SK-N-SH treated with all-trans-retinoic acid at 6 μM for 48 hours (cell line): ENCODE measurements around the gene CDKN2B-AS1.

Source experiments
- ATAC-seq: fragments of 200-7000 bp; cut with Tn5 transposase; 3 replicates; pipeline ENCODE4 v1.9.1; 2020; ENCODE audit warnings: mild to moderate bottlenecking, moderate library complexity
- ARNTL ChIP-seq: fragments of 450-650 bp; formaldehyde crosslinking; IDR thresholded peaks from 2 replicates; pipeline ENCODE4 v1.5.0; 2020; ENCODE audit warnings: low read depth, mild to moderate bottlenecking, moderate library complexity, borderline replicate concordance
- BACH2 ChIP-seq: fragments of 250-450 bp; sonication (Bioruptor Pico); IDR thresholded peaks from 2 replicates; pipeline ENCODE4 v1.9.0; 2021; ENCODE audit warnings: mild to moderate bottlenecking, borderline replicate concordance
- CREB5 ChIP-seq: fragments of 250-450 bp; sonication (Bioruptor Pico); IDR thresholded peaks from 2 replicates; pipeline ENCODE4 v1.5.1; 2020; ENCODE audit warnings: low read depth, mild to moderate bottlenecking, moderate library complexity
- CSDC2 ChIP-seq: fragments of 250-450 bp; sonication (Bioruptor Pico); IDR thresholded peaks from 2 replicates; pipeline ENCODE4 v1.5.0; 2020; ENCODE audit warnings: mild to moderate bottlenecking, moderate library complexity
- CSRNP3 ChIP-seq: fragments of 250-450 bp; sonication (Bioruptor Pico); IDR thresholded peaks from 2 replicates; pipeline ENCODE4 v1.5.1; 2021; ENCODE audit warnings: mild to moderate bottlenecking, moderate library complexity
- ESRRG ChIP-seq: fragments of 250-450 bp; sonication (Bioruptor Pico); IDR thresholded peaks from 2 replicates; pipeline ENCODE4 v1.6.1; 2021; ENCODE audit warnings: mild to moderate bottlenecking
- GLIS3 ChIP-seq: fragments of 250-450 bp; sonication (Bioruptor Pico); IDR thresholded peaks from 2 replicates; pipeline ENCODE4 v1.5.0; 2020; ENCODE audit warnings: mild to moderate bottlenecking, moderate library complexity
- ISL1 ChIP-seq: fragments of 250-450 bp; sonication (Bioruptor Pico); IDR thresholded peaks from 2 replicates; pipeline ENCODE4 v2.1.2; 2022; ENCODE audit warnings: mild to moderate bottlenecking, moderate library complexity
- OSR1 ChIP-seq: fragments of 250-450 bp; sonication (Bioruptor Pico); IDR thresholded peaks from 2 replicates; pipeline ENCODE4 v1.8.0; 2022; ENCODE audit warnings: moderate library complexity, mild to moderate bottlenecking, inconsistent platforms
- POU6F1 ChIP-seq: fragments of 250-450 bp; sonication (Bioruptor Pico); IDR thresholded peaks from 2 replicates; pipeline ENCODE4 v1.8.0; 2021; ENCODE audit warnings: low read depth, mild to moderate bottlenecking, moderate library complexity, borderline replicate concordance
- PPARA ChIP-seq: fragments of 250-450 bp; sonication (Bioruptor Pico); IDR thresholded peaks from 2 replicates; pipeline ENCODE4 v1.5.0; 2020; ENCODE audit warnings: mild to moderate bottlenecking, borderline replicate concordance
- RARB ChIP-seq: fragments of 250-450 bp; sonication (Bioruptor Pico); IDR thresholded peaks from 2 replicates; pipeline ENCODE4 v1.8.0; 2021; ENCODE audit warnings: mild to moderate bottlenecking, moderate library complexity
- SNAI2 ChIP-seq: fragments of 250-450 bp; sonication (Bioruptor Pico); IDR thresholded peaks from 2 replicates; pipeline ENCODE4 v1.5.0; 2020; ENCODE audit warnings: mild to moderate bottlenecking, moderate library complexity
- TCF4 ChIP-seq: fragments of 250-450 bp; sonication (Bioruptor Pico); IDR thresholded peaks from 2 replicates; pipeline ENCODE4 v1.8.0; 2021; ENCODE audit warnings: mild to moderate bottlenecking, moderate library complexity, borderline replicate concordance
- TOX ChIP-seq: fragments of 250-450 bp; sonication (Bioruptor Pico); IDR thresholded peaks from 2 replicates; pipeline ENCODE4 v1.8.0; 2021; ENCODE audit warnings: mild to moderate bottlenecking, moderate library complexity, borderline replicate concordance
- TSHZ2 ChIP-seq: fragments of 250-450 bp; sonication (Bioruptor Pico); IDR thresholded peaks from 2 replicates; pipeline ENCODE4 v1.5.0; 2020; ENCODE audit warnings: mild to moderate bottlenecking, moderate library complexity
- ZC3H10 ChIP-seq: fragments of 250-450 bp; sonication (Bioruptor Pico); IDR thresholded peaks from 2 replicates; pipeline ENCODE4 v1.5.1; 2021; ENCODE audit warnings: mild to moderate bottlenecking, moderate library complexity
- ZFP3 ChIP-seq: fragments of 250-450 bp; sonication (Bioruptor Pico); IDR thresholded peaks from 2 replicates; pipeline ENCODE4 v1.5.0; 2020; ENCODE audit warnings: mild to moderate bottlenecking, moderate library complexity
- ZFP30 ChIP-seq: fragments of 450-650 bp; formaldehyde crosslinking; IDR thresholded peaks from 2 replicates; pipeline ENCODE4 v1.5.0; 2022; ENCODE audit warnings: mild to moderate bottlenecking, moderate library complexity
- ZNF565 ChIP-seq: fragments of 450-650 bp; formaldehyde crosslinking; conservative IDR thresholded peaks from 2 replicates; pipeline ENCODE4 v1.5.0; 2020; ENCODE audit warnings: low read depth, mild to moderate bottlenecking, moderate library complexity
- ZNF70 ChIP-seq: fragments of 450-650 bp; formaldehyde crosslinking; IDR thresholded peaks from 2 replicates; pipeline ENCODE4 v1.5.0; 2020; ENCODE audit warnings: mild to moderate bottlenecking, moderate library complexity

CDKN2B-AS1 gene

GRCh38 chr9:22146604-22147003 is 152.0 kb downstream of the CDKN2B-AS1 start (continued):
- no peak for TF ChIP-seq GLIS3
- TF ChIP-seq SNAI2 (CRISPR knock-in tag): no peak
- no peak for TF ChIP-seq TOX
- no peak for TF ChIP-seq TSHZ2
- no peak for TF ChIP-seq ZNF70 (CRISPR knock-in tag)
- no peak for TF ChIP-seq TCF4 (CRISPR knock-in tag)
- no peak for TF ChIP-seq CSDC2 (CRISPR knock-in tag)
- no peak for TF ChIP-seq ZFP3
- TF ChIP-seq, all 23 proteins: peak for 0

GRCh38 chr9:22147813-22148527 is 153.4 kb downstream of the CDKN2B-AS1 start:
- TF ChIP-seq ISL1 (CRISPR knock-in tag) (no peak), OSR1 (CRISPR knock-in tag) (no peak), ZNF565 (CRISPR knock-in tag) (no peak), BACH2 (no peak), ARNTL (CRISPR knock-in tag) (no peak), RARB (peak; percentile 35; the same call in 1 of the 2 replicates), TCF4 (CRISPR knock-in tag) (no peak), PPARA (CRISPR knock-in tag) (no peak), TOX (peak; percentile 84; the same call in 1 of the 2 replicates), ZC3H10 (peak; percentile 84), ZFP3 (no peak), ZFP30 (CRISPR knock-in tag) (no peak)
- TF ChIP-seq, all 23 proteins: peak for 3
- ATAC-seq: peak; percentile 95

GRCh38 chr9:22148528-22148875 is 153.9 kb downstream of the CDKN2B-AS1 start:
- TF ChIP-seq CSRNP3 (CRISPR knock-in tag): no peak
- no peak for TF ChIP-seq PPARA (CRISPR knock-in tag)
- no peak for TF ChIP-seq POU6F1
- TF ChIP-seq ESRRG (CRISPR knock-in tag): no peak
- TF ChIP-seq ZFP30 (CRISPR knock-in tag): no peak
- TF ChIP-seq ZC3H10: no peak
- no peak for TF ChIP-seq BACH2
- no peak for TF ChIP-seq SNAI2 (CRISPR knock-in tag)
- TF ChIP-seq TCF4 (CRISPR knock-in tag): no peak
- no peak for TF ChIP-seq CREB5 (CRISPR knock-in tag)
- no peak for TF ChIP-seq RARB
- no peak for TF ChIP-seq TOX
- TF ChIP-seq GLIS3: no peak
- TF ChIP-seq ARNTL (CRISPR knock-in tag): no peak
- no peak for TF ChIP-seq CSDC2 (CRISPR knock-in tag)
- no peak for TF ChIP-seq ZNF565 (CRISPR knock-in tag)
- TF ChIP-seq TSHZ2: no peak
- no peak for TF ChIP-seq ZNF70 (CRISPR knock-in tag)
- no peak for TF ChIP-seq ISL1 (CRISPR knock-in tag)
- TF ChIP-seq, all 23 proteins: peak for 0

More at GRCh38 chr9:22148528-22148875, 153.9 kb downstream of the CDKN2B-AS1 start:
- ATAC-seq: peak; percentile 47; the same call in 1 of the 3 replicates
